DMS79 treated with DMSO at 0.1 percent for 48 hours (cell line): ENCODE results near the gene ANKS3.

ENCODE experiments used
- DNase-seq: peaks from one replicate; lab custom pipeline; 2025; lab: John Stamatoyannopoulos, UW

Gene ANKS3

GRCh38 chr16:4724661-4725270 lies 9.3 kb downstream of the ANKS3 start:
- no peak for DNase-seq

- DNase-seq = no peak
These were observed 10.9 kb downstream of the ANKS3 start for GRCh38 chr16:4723071-4723767.

- DNase-seq = no peak
These were observed 15.6 kb downstream of the ANKS3 start for GRCh38 chr16:4718466-4718865.

- no peak for DNase-seq
These were observed 19.1 kb downstream of the ANKS3 start for GRCh38 chr16:4714996-4715395.

- no peak for DNase-seq
These were observed 20.2 kb downstream of the ANKS3 start for GRCh38 chr16:4713663-4714501.

- DNase-seq = no peak
These were observed 24.6 kb downstream of the ANKS3 start for GRCh38 chr16:4709481-4709880.

GRCh38 chr16:4706871-4707270 lies 27.2 kb downstream of the ANKS3 start:
- no peak for DNase-seq

- DNase-seq = no peak
These were observed 29.2 kb downstream of the ANKS3 start for GRCh38 chr16:4704913-4705312.

- no peak for DNase-seq
These were observed 29.6 kb downstream of the ANKS3 start for GRCh38 chr16:4704491-4704890.

GRCh38 chr16:4703906-4704305 lies 30.2 kb downstream of the ANKS3 start:
- no peak for DNase-seq

GRCh38 chr16:4702466-4702808 lies 31.6 kb downstream of the ANKS3 start:
- no peak for DNase-seq

- DNase-seq = no peak
These were observed 32.1 kb downstream of the ANKS3 start for GRCh38 chr16:4701791-4702465.

GRCh38 chr16:4700997-4701743 lies 32.9 kb downstream of the ANKS3 start:
- no peak for DNase-seq

GRCh38 chr16:4700380-4700996 lies 33.6 kb downstream of the ANKS3 start:
- DNase-seq = no peak

GRCh38 chr16:4699046-4699556 lies 35.0 kb downstream of the ANKS3 start:
- no peak for DNase-seq

- DNase-seq = no peak
These were observed 35.6 kb downstream of the ANKS3 start for GRCh38 chr16:4698321-4699045.

- DNase-seq = no peak
These were observed 36.2 kb downstream of the ANKS3 start for GRCh38 chr16:4697848-4698291.

- DNase-seq = no peak
These were observed 36.9 kb downstream of the ANKS3 start for GRCh38 chr16:4696905-4697847.
